Measurements from ENCODE around the gene CCM2L.

GRCh38 chr20:32079655-32080109 is 69.4 kb downstream of the CCM2L start:
- TF ChIP-seq CTCF (IDR thresholded peaks at IDR 0.05; ENCODE audit: borderline replicate concordance, extremely low read depth, low read length, poor library complexity, severe bottlenecking) (no peak), EZH2 (IDR thresholded peaks at IDR 0.05; ENCODE audit: borderline replicate concordance, low read depth, low read length, severe bottlenecking) (no peak)
